ENCODE data around the gene RRN3.
"Not testable (repeated sequence)": the region's sequence is repeated elsewhere in the genome, so short reads cannot be mapped to it uniquely, and the experiment has no call there.

RRN3 gene

DNA sequence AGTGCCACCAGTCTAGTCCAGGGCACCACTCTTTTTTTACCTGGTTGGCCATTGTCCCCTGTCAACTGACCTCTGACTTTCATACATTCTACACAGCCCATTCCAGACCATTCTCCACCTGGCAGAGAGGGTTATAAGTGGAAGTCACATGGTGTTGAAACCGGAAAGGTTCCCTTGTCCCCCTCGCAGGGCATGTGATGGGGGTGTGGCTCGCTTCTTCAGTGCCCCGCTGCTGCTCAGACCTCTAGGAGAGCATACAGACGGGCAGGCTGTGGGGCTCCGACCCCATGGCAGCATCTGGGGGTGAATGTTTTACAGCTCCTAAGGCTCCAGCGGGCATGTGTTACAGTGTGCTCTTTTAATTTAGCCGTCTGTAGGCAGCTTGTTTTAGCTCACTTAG is 67.0 kb downstream of the RRN3 start:
- not testable (repeated sequence) for DNase-seq

DNA sequence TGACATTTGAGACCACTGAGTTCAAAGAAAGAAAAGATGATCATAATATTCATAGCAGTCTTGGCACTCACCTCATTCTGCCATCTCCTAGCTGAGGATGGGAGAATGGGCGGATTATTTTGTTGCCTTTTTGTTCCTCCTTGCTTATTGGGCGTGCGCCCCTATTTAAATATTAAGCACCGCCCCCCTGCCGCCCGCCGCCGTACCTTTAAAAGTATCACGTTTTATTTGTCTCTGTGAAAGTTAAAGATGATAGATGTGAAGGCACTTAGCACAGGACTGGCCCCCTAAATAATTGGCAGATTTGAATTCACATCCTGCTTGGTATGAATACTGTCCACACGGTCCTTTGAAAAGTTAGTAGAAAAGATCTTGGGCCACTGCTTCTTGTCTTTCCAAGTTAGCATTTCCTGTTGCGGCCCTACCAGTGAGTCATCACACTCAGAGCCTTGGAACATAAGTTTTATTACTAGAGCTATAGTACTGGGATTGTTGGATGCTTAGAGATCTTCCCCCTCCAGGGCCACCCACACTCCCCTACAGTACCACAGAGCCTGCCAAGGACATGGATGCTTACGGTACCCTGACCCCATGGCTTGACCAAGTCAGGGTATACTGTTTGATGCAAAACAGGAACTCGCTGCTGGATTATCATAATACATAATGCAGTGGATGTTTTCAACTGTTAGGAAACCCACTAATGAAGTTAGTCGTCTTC is 68.7 kb downstream of the RRN3 start:
- not testable (repeated sequence) for DNase-seq

DNA sequence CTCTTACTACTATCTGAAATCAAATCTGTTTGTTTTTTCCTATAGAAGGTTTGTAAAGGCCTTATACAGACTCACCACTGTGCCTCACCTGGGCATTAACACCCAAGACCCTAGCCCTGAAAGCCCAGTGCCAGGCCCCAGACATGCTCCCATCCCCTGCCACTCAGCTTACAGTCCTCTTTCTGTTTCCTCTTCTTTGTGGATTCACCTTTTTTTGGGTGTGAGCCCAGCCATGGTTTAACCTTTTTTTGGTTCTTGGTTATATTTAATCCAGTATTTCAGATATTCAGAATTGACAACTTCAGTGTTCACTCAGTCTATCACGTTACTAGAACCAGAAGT is 69.2 kb downstream of the RRN3 start:
- not testable (repeated sequence) for DNase-seq

DNA sequence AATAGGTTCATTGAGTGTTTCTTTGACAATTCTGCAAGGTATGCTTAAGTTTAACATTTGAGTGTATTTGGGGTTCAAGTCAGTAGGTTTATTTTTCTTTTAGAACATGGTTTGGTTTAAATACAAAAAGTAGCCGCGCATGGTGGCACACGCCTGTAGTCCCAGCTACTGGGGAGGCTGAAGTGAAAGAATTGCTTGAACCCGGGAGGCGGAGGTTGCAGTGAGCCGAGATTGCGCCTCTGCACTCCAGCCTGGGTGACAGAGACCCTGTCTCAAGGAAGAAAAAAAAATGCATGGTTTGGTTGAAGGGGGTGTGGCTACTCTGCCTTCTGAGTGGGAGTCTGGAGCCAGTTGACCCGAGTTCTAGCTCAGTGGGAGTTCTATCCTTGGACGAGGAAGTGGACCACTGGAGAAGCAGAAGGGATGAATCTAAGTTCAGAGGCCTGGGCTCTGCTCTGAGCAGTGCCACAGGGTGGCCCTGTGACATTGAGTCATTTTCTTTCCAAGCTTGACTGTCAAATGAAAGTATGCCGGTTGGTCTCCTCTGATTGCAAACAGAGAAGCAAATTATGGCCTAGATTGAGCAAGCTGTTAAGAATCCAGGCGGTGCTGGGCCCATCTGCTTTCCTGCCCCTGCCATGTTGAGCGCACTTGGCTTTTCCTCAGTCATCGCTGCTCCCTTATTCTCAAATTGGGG is 70.5 kb downstream of the RRN3 start:
- DNase-seq: not testable (repeated sequence)

DNA sequence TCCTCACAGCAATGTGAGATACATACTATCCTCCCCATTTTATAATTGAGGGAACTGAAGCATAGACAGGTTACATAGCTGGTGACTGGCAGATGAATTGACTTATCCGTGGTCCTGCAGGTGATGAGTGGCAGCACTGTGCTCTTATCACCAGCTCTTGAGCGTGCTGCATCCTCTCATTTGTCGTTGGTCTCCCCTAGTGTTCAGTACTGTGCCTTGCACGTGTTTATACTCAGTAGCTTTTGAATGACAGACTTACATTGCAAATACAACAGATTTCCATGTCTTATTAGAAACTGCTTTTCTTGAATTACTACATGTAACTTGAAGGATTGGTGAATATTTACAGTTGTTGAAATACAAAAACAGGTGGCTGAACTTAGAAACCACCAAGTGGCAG is 71.9 kb downstream of the RRN3 start:
- peak; percentile 86 for DNase-seq

DNA sequence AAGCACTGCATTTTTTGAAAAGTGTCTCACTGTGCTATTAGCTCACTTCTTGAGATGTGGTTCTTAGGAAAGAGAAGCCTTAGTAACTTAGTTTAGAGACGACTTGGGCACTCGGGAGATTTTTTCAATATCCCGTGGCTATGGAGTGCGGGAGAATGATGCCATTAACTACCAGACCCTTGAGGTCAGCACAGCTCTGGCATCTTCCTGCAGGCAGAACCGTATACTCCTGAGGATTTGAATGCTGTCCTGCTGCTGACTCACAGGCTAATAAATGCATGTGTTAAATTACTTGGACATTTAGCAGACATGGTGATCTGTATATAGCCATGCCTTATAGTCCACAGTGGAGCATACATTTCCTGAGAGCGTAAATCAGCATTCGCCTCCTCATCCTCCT is 72.6 kb downstream of the RRN3 start:
- DNase-seq: not testable (repeated sequence)

GRCh38 chr16:15016951-15017580 is 77.0 kb downstream of the RRN3 start:
- peak; percentile 55 for DNase-seq

GRCh38 chr16:15016354-15016753 is 77.7 kb downstream of the RRN3 start:
- DNase-seq: not testable (repeated sequence)

DNA sequence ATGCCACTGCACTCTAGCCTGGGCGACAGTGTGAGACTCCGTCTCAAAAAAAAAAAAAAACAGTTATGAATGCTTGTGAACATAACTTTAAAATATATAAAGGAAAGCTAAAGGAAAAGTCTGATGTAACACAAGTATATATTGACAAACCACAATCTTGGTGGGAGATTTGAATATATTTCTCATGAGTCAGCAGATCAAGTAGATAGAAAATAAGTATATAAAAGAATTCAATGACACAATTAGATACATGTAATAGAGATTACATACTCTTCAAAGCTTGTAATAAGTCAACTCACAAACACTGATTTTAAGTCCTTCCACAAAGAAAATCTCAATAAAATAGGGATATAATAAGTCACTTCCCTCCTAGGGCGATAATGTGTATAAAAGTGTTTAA is 78.4 kb downstream of the RRN3 start:
- not testable (repeated sequence) for DNase-seq

- DNase-seq: not testable (repeated sequence)
Measured at GRCh38 chr16:15012941-15013340, 81.1 kb downstream of the RRN3 start.

Data from hematopoietic multipotent progenitor cell treated with erythropoietin and hydrocortisone succinate and interleukin-3 and kit ligand, for 6 days (in vitro differentiated cells).